ENCODE measurements around the gene MIB2.

Gene MIB2

DNA sequence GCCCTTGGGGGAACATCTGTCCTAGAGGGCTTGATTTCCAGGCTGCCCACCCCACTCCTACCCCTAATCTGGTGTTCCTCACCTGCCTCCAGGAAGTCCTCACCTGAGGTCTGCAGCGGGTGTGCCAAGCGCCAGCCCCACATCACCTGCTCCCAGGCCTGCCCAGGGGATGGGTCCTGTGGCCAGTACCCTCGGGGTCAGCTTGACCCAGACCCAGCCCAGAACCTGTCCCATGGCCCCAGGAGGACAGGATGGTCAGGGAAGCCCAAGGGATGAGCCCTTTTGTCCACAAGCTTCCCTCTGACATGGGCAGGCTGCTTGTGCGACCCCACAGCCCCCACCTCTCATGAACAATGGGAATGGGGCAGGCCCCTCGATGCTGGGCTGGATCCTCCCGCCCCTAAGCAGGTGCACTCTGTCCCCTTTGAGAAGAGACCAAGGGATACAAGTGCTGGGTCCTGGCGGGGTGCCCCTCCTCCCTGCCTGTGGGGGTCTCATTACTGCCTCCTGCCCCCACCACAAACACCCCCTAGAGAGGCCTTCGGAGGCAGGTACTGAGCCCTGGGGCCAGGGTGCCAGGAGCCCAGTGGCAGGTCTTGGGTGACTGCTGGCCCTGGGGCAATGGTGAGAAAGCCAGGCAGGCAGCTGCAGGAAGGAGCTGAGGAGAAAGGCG, 3.2 kb downstream of the MIB2 start:
- no peak overlapping the region for H3K27ac ChIP-seq
- no peak for TF ChIP-seq CTCF (conservative IDR thresholded peaks at IDR 0.05)

DNA sequence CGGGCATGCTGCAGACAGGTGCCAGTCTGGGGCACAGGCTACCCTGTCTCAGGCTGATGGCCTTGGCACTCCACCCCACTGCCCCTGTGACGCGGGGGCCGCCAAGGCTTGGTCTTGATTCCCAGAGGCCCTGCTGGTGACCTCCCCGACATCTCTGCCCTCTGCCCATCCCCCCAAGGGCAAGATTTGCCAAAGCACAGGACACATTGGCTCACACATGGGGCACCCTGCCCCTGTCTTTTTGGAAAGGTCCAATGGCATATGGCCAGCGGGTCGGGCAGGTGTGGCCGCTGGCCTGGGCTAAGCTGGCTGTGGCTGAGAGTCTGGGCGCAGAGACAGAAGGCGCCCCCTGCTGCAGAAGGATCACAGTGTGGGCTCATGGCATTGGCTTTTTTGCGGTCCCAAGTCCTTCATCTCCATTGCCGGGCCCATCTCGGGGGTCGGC, 4.6 kb downstream of the MIB2 start:
- peak; percentile 40; the same call in 1 of the 2 replicates for TF ChIP-seq CTCF (conservative IDR thresholded peaks at IDR 0.05)
- no peak overlapping the region for H3K27ac ChIP-seq

GRCh38 chr1:1620433-1621139, 5.3 kb downstream of the MIB2 start:
- 0 out of 2 replicates have a peak, but pooled peaks have one; percentile 4 for TF ChIP-seq CTCF (conservative IDR thresholded peaks at IDR 0.05)
- H3K27ac ChIP-seq = no peak overlapping the region

DNA sequence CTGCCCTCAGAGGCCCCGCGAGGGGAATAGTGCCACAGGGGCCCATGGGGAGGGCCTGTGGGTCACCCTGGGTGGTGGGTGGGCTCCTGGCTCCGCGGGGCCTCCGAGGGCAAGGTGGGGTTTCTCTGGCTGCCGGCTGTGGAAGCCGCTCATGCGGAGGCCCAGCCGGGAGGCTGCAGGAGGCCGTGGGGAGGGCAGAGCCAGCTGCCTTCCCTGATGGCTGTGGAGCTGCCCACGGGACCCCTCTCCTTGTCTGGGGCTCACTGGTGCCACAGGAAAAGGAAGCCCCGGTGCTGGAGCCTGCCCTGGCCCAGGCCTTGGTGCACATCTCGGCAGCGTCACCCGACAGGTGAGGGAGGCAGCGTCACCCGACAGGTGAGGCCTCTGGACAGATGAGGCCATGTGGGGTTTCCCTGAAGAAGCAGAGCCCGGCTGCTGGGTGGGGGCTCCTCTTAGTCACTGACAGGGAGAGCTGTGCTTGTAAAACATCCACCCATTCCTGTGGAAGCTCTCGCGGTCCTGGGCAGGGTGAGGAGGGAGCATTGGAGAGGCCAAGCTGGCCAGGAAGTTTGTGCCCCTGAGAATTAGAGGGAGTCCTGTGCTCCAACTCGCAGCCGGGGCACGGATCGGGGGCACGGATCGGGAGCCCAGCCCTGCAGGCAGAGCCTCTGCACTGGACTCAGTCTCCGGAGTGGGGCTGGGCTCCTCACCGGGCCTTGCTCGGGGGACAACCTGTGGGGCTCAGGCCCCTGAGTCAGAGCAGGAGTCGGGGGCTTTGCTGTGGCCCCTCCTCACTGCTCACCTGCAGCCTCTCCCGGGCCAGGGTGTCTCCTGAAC, 6.1 kb downstream of the MIB2 start:
- H3K27ac ChIP-seq = no peak overlapping the region
- TF ChIP-seq CTCF (conservative IDR thresholded peaks at IDR 0.05) = no peak

DNA sequence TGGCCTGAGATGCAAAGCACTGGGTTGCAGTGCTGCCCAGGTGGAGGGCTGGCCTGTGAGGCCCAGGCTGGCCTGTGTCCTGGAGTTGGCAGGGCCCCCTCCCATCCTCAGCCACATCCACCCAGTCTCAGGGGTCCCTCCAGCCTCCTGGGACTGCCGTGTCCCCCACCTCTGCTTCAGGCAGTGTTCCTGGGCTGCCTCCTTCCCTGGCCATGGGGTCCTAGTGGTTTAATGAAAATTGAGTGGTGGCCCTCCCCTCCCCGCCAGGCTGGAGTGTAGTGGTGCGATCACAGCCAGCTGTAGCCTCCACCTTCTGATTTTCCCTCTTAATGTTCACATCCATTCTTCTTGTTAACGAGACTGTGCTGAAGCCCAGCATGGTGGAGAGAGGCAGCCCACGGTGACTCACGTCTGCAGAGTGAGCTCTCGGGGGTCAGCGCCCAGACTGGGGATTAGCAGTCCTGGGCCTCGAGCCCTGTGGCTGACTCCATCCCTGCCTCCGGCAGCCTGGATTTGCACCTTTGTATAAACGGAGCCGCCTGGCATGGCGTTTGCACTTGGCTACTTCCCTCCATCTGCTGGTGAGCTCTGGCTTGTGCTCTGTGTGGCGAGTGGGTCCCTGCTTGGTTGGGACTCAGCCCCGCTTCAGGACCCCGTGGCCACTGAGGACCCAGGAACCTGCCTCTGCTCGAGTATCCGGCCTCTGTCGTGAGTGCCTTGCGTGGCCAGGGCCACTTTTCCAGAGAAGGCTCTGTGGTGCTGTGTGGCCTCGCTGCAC, 6.9 kb downstream of the MIB2 start:
- no peak overlapping the region for H3K27ac ChIP-seq
- no peak for TF ChIP-seq CTCF (conservative IDR thresholded peaks at IDR 0.05)

DNA sequence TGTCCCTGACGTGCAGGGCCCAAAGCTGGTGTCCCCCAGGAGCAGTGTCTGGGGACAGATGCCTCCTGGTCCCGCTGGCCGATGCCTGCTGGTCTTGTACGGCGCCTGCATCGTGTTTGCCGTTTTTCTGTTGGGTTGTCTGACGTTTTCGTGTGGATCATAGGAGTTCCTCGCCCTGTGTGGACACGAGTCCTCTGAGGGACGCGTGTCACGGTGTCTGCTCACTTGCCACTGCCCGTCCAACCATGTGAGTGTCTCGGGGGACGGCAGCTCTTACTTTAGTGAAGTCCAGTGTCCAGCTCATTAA, 7.4 kb downstream of the MIB2 start:
- no peak for TF ChIP-seq CTCF (conservative IDR thresholded peaks at IDR 0.05)
- H3K27ac ChIP-seq = no peak overlapping the region

Measured in VCaP (cell line).